Colonic mucosa (tissue), 4 donors: ENCODE measurements around the gene SEMA3A. TPM values are rescaled to one million over a fixed set of nuclear protein-coding genes. Genes with fewer than 3 reads are reported as not detected.

Experiments
- DNase-seq: peaks from one replicate; pipeline ENCODE4 v3.0.0-alpha.2; 2020
- H3K27ac ChIP-seq: fragments of 200-600 bp; one replicate; pipeline ENCODE4 v1.8.0; 2021
- H3K27me3 ChIP-seq: fragments of 200-600 bp; one replicate; pipeline ENCODE4 v1.8.0; 2021
- H3K36me3 ChIP-seq: fragments of 200-600 bp; one replicate; pipeline ENCODE4 v1.8.0; 2021
- H3K4me1 ChIP-seq: fragments of 200-600 bp; one replicate; pipeline ENCODE4 v1.8.0; 2021; ENCODE audit warnings: mild to moderate bottlenecking
- H3K4me3 ChIP-seq: fragments of 200-600 bp; one replicate; pipeline ENCODE4 v1.8.0; 2021
- H3K9ac ChIP-seq, 2 donors: one replicate each; pipeline ENCODE4 v1.7.0; 2013; ENCODE audit warnings: control low read depth in 2 of 2, low read depth in 2 of 2, low read length in 2 of 2
- H3K9me3 ChIP-seq: fragments of 200-600 bp; one replicate; pipeline ENCODE4 v1.8.0; 2021
- intact Hi-C: fragments of 100-400 bp; cut with DNase I; formaldehyde crosslinking; loops from one replicate; pipeline ENCODE4 v1.14.1; 2022
- total RNA-seq, 2 donors: library from RNA; stranded (reverse); fragmentation: NEBNext Ultra II Directional in 1 of 2; extraction: Animal tissue kit (Norgen Biotek cat#: 25700) in 1 of 2; gene quantifications; one replicate each; pipeline ENCODE4 v1.2.1, GENCODE V29; 2021
- TF ChIP-seq, protein P1 (sequence below): fragments of 200-600 bp; IDR thresholded peaks from one replicate; pipeline ENCODE4 v1.8.0; 2022; ENCODE audit warnings: antibody characterized with exemption, mild to moderate bottlenecking
- donor health status: healthy.
- donor health status: DM: no; HTN: no; CAD: no.
- donor health status: DM: no; HTN: no; CAD: no.

SEMA3A gene
- total RNA-seq, 2 donors from 2014 or later = 1.7 to 14.2 TPM

DNA sequence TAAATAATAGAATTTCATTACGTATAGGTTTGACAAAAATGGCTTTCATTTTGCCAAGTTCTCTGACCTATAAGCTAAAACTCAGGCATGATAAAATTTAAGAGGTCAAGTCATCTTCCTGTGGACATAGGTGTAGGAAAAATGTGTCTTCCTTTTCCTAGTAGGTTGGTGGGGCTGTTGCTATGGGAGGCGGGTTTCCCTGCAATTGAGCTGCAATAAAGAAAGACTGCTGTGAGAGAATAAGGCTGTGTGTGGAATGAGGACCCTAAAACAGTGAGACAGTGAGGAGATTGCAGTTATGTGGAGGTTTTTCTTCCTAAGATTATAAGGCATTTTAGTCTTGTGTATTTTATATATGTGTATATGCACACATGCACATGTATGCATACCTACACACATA, 13.0 kb upstream of the SEMA3A start:
- no peak for DNase-seq
- Histone ChIP-seq H3K27me3 (no peaks in the 10 kb centered on the region), H3K9me3 (no peaks in the 10 kb centered on the region), H3K27ac (no peak overlapping the region), H3K36me3 (no peaks in the 10 kb centered on the region), H3K9ac (no peak overlapping the region), H3K4me1 (no peaks in the 10 kb centered on the region), H3K4me3 (no peak overlapping the region)
- TF ChIP-seq, protein P1, sequence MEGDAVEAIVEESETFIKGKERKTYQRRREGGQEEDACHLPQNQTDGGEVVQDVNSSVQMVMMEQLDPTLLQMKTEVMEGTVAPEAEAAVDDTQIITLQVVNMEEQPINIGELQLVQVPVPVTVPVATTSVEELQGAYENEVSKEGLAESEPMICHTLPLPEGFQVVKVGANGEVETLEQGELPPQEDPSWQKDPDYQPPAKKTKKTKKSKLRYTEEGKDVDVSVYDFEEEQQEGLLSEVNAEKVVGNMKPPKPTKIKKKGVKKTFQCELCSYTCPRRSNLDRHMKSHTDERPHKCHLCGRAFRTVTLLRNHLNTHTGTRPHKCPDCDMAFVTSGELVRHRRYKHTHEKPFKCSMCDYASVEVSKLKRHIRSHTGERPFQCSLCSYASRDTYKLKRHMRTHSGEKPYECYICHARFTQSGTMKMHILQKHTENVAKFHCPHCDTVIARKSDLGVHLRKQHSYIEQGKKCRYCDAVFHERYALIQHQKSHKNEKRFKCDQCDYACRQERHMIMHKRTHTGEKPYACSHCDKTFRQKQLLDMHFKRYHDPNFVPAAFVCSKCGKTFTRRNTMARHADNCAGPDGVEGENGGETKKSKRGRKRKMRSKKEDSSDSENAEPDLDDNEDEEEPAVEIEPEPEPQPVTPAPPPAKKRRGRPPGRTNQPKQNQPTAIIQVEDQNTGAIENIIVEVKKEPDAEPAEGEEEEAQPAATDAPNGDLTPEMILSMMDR = no peak
- intact Hi-C loops = no loop called here

DNA sequence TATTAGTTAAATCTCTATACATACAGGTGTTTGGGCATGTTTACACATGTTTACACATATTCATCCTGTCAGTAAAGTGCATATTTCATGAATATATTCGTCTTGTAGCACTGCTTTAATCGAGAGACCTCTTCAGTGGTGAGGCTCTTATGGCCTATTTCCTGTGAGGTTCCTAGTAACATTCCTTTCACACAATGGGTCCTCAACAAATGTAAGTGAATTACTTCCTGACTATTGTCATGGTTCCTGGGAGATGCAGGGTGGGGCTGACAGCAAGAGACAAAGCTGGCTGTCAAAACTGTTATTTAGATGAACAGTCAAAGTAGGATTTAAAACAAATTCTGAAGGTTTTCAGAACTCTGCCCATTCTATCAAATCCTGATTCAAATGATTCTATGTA, 12.4 kb upstream of the SEMA3A start:
- TF ChIP-seq, protein P1 = no peak
- Histone ChIP-seq H3K9ac (no peak overlapping the region), H3K4me1 (no peaks in the 10 kb centered on the region), H3K27me3 (no peaks in the 10 kb centered on the region), H3K27ac (no peak overlapping the region), H3K4me3 (no peak overlapping the region), H3K9me3 (no peaks in the 10 kb centered on the region), H3K36me3 (no peaks in the 10 kb centered on the region)
- intact Hi-C loops = no loop called here
- no peak for DNase-seq

DNA sequence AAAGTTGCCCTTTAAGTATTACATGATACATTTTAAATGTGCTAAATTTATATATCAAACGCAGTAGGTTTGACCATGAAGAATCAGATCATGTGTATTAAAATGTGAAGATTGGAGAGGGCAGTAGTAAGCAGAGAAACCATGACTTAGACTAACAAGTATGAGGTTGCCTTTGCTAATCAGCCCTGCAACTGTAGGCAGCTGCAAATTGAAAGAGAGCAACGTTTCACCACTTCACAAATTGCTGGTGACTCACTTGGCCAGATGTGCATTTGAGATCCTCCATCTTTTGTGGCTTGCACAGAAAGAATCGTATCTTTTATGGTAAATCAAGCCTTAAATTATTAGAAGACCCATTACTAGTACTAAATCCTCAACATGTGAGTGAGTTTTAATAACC, 10.1 kb upstream of the SEMA3A start:
- DNase-seq = no peak
- Histone ChIP-seq H3K9me3 (no peaks in the 10 kb centered on the region), H3K27ac (no peak overlapping the region), H3K27me3 (no peaks in the 10 kb centered on the region), H3K4me1 (no peaks in the 10 kb centered on the region), H3K4me3 (no peak overlapping the region), H3K36me3 (no peaks in the 10 kb centered on the region), H3K9ac (no peak overlapping the region)
- intact Hi-C loops = no loop called here
- TF ChIP-seq, protein P1 = no peak

- no peak overlapping the region for H3K27ac ChIP-seq
- no peaks in the 10 kb centered on the region for H3K36me3 ChIP-seq
- no peaks in the 10 kb centered on the region for H3K9me3 ChIP-seq
- H3K4me3 ChIP-seq = no peak overlapping the region
- H3K4me1 ChIP-seq = no peaks in the 10 kb centered on the region
- no peak for DNase-seq
- intact Hi-C loops = no loop called here
- H3K9ac ChIP-seq = no peak overlapping the region
- TF ChIP-seq, protein P1 = no peak
- H3K27me3 ChIP-seq = no peaks in the 10 kb centered on the region
Measured at GRCh38 chr7:84202855-84203254, 8.3 kb upstream of the SEMA3A start.

DNA sequence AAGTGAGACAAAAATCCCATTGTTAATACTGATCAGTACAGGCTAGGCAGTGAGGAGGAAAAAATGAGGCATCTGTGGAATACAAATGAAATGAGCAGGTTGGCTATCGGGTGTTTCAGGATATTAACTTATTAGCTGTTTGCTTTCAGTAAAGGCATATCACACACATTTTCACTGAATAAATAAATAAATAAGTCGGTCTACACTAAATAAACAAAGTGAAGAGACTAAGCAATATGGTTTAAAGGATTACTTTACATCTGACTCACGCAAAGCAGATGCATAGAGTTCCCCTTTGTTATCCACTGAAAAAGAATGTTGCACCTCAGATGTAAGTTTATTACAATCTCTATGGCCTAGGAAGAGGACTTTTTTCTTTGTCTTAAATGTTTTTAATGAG, 6.3 kb upstream of the SEMA3A start:
- H3K9ac ChIP-seq = no peak overlapping the region
- TF ChIP-seq, protein P1 = no peak
- no peaks in the 10 kb centered on the region for H3K36me3 ChIP-seq
- H3K4me1 ChIP-seq = no peaks in the 10 kb centered on the region
- H3K27ac ChIP-seq = no peak overlapping the region
- H3K4me3 ChIP-seq = no peak overlapping the region
- no peaks in the 10 kb centered on the region for H3K27me3 ChIP-seq
- H3K9me3 ChIP-seq = no peaks in the 10 kb centered on the region
- DNase-seq = no peak
- intact Hi-C loops = no loop called here

DNA sequence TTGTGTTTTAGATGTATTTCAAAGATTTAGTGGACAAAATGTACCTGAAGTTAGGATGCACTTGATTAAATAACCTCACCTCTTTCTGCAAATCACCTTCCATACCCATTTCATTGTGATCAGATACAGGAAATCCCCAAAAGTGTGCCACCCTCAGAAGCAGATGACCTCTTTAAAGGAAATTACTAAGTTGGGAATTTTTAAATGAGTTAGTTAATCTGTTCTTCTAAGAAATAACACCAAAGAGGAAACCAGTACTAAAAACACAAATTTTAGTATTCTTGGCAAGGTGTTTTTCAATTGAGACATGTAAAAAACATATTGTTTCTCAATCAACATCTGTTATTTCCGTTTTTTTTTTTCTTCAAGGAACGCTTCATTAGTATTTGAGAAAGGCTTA, 4.6 kb upstream of the SEMA3A start:
- Histone ChIP-seq H3K9ac (no peak overlapping the region), H3K36me3 (no peaks in the 10 kb centered on the region), H3K4me1 (no peaks in the 10 kb centered on the region), H3K27ac (no peak overlapping the region), H3K9me3 (no peaks in the 10 kb centered on the region), H3K27me3 (no peaks in the 10 kb centered on the region), H3K4me3 (no peak overlapping the region)
- intact Hi-C loops = no loop called here
- TF ChIP-seq, protein P1 = no peak
- no peak for DNase-seq
